Measurements from ENCODE around the gene MAJIN. TPM values are rescaled to one million over a fixed set of nuclear protein-coding genes. Genes with fewer than 3 reads are reported as not detected.

MAJIN gene
- total RNA-seq, 4 donors from 2014 or later: not detected

DNA sequence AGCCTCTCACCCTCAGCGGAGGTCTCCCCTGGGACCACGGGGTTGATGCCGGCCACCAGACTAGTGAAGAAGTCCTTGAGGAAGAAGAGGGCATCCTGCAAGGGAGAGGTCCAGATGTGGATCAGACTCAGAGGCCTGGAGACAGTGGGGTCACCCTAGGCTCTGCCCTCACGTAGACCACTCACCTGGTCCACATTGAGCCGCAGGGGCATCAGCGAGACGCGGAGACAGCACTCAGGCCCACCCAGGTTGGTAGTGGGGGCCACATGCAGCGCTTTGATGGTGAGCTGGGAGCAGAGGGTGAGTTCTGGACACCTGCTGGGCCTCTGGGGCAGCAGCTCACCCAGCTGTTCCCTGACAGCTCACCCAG is 73.8 kb downstream of the MAJIN start:
- Histone ChIP-seq H3K9me3 (no peaks in the 10 kb centered on the region), H3K4me1 (peaks cover 0 to 24% (median 5%) of the 10 kb centered on the region in 3 donors), H3K36me3 (peaks cover 29 to 87% (median 30%) of the 10 kb centered on the region in 3 donors), H3K27ac (no peak overlapping the region), H3K4me3 (no peak overlapping the region), H3K27me3 (no peaks in the 10 kb centered on the region)
- no peak for DNase-seq
- intact Hi-C loops (cut with DNase I): no loop called here
- WGBS, 2 donors: 94 to 100% methylated on average over 3 to 5 of the region's 9 CpGs
- TF ChIP-seq, protein P1, sequence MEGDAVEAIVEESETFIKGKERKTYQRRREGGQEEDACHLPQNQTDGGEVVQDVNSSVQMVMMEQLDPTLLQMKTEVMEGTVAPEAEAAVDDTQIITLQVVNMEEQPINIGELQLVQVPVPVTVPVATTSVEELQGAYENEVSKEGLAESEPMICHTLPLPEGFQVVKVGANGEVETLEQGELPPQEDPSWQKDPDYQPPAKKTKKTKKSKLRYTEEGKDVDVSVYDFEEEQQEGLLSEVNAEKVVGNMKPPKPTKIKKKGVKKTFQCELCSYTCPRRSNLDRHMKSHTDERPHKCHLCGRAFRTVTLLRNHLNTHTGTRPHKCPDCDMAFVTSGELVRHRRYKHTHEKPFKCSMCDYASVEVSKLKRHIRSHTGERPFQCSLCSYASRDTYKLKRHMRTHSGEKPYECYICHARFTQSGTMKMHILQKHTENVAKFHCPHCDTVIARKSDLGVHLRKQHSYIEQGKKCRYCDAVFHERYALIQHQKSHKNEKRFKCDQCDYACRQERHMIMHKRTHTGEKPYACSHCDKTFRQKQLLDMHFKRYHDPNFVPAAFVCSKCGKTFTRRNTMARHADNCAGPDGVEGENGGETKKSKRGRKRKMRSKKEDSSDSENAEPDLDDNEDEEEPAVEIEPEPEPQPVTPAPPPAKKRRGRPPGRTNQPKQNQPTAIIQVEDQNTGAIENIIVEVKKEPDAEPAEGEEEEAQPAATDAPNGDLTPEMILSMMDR (IDR thresholded peaks at IDR 0.05): no peak
- no peak for TF ChIP-seq POLR2A (IDR thresholded peaks at IDR 0.05)

DNA sequence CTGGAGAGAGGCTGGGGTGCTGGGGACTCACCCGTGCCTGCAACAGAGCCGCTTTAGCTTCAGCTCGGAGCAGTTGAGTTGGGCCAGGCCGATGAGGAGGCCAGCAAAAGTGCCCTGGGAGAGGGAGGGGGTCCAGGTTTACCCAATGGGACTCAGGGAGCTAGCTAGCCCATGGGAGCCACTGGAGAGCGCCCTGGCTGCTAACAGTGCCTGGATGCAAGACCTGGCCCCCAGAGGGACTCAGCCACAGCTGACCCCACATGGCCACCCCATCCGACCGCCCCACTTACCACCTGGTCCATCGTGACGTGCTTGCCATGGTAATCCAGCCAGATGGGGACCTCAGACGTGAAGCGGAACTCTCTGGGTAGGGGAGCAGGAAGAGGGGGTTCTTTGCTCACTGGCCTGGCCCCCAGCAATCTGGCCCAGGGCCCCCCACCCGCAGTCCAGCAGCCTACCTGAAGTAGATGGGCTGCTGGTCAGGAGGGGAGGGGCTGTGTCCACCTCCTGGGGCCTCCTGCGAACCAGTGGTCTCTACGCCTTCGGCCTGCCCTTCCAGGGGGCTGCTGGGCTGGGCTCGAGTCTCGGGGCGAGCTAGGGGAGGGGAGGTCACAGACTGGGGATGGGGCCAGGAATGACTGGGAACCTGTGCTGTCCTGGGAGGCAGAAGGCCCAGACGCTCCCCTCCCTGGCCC is 74.4 kb downstream of the MAJIN start:
- no peak overlapping the region for H3K27ac ChIP-seq
- intact Hi-C loops (cut with DNase I): no loop called here
- H3K4me1 ChIP-seq: peaks cover 0 to 24% (median 5%) of the 10 kb centered on the region in 3 donors
- DNase-seq: no peak
- no peaks in the 10 kb centered on the region for H3K27me3 ChIP-seq
- no peak for TF ChIP-seq POLR2A (IDR thresholded peaks at IDR 0.05)
- TF ChIP-seq, protein P1 (IDR thresholded peaks at IDR 0.05): no peak
- 96 to 100% methylated on average over 2 to 8 of the region's 19 CpGs for WGBS, 2 donors
- no peak overlapping the region for H3K4me3 ChIP-seq
- peaks cover 24 to 81% (median 25%) of the 10 kb centered on the region in 3 donors for H3K36me3 ChIP-seq
- no peaks in the 10 kb centered on the region for H3K9me3 ChIP-seq

DNA sequence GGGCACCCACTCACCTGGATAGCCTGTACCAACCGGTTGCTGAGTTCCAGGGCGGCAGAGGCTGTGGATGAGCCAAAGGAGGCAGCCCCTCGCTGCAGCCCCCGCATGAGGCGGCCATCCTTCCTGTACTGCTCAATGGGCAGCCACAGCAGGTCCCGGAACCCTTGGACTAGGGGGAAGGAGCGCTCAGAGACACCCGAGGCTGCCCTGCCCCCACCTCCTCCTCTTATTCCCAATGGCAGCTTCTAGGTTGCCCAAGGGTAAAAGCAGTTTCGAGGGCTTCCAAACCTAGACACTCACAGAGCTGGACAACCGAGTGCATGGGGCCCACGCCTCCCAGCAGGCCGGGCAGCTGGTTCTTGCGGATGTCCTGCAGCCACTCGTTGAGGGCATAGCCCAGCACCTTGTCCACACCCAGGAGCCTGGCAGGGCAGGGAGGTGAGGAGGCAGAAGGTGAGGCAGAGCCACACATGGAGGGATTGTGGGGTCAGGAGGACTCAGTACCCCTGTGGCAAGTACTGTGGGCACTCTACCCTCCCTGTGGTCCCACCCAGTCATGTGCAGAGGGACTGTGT is 75.4 kb downstream of the MAJIN start:
- DNase-seq: no peak
- Histone ChIP-seq H3K9me3 (no peaks in the 10 kb centered on the region), H3K4me1 (peaks cover 0 to 24% (median 5%) of the 10 kb centered on the region in 3 donors), H3K36me3 (peaks cover 15 to 71% (median 15%) of the 10 kb centered on the region in 3 donors), H3K4me3 (no peak overlapping the region), H3K27ac (no peak overlapping the region), H3K27me3 (no peaks in the 10 kb centered on the region)
- no peak for TF ChIP-seq POLR2A (IDR thresholded peaks at IDR 0.05)
- TF ChIP-seq, protein P1 (IDR thresholded peaks at IDR 0.05): no peak
- intact Hi-C loops (cut with DNase I): no loop called here
- WGBS, 2 donors: 100% methylated on average over 1 of the region's 14 CpGs; no CpG with 5 or more reads in 1 of the 2 donors

- Histone ChIP-seq H3K36me3 (peaks cover 15 to 55% (median 15%) of the 10 kb centered on the region in 3 donors), H3K27me3 (no peaks in the 10 kb centered on the region), H3K27ac (no peak overlapping the region), H3K4me3 (no peak overlapping the region), H3K9me3 (no peaks in the 10 kb centered on the region), H3K4me1 (peaks cover 0 to 15% (median 0%) of the 10 kb centered on the region in 3 donors)
- intact Hi-C loops (cut with DNase I): loop anchor here (5.0 kb wide), 1 partner anchor 48 kb away; no protein-coding TSS in a partner anchor
- no peak for TF ChIP-seq POLR2A (IDR thresholded peaks at IDR 0.05)
- TF ChIP-seq, protein P1 (IDR thresholded peaks at IDR 0.05): no peak
- 71 to 87% methylated on average over 5 to 13 of the region's 39 CpGs for WGBS, 2 donors
- DNase-seq: no peak
These were observed 77.0 kb downstream of the MAJIN start for GRCh38 chr11:64894812-64895452.

Data from esophagus squamous epithelium (tissue), 5 donors.